Stimulated activated CD4-positive, alpha-beta T cell treated with anti-CD3 and anti-CD28 coated beads, Interleukin-4, amount 100 ng/mL, for 1 hour (primary cell): ENCODE data around the gene WDR54.
"Not testable (repeated sequence)": the region's sequence is repeated elsewhere in the genome, so short reads cannot be mapped to it uniquely, and the experiment has no call there.

Source experiments
- DNase-seq: peaks from one replicate; pipeline ENCODE4 v3.0.0-alpha.2; 2020

Gene WDR54

DNA sequence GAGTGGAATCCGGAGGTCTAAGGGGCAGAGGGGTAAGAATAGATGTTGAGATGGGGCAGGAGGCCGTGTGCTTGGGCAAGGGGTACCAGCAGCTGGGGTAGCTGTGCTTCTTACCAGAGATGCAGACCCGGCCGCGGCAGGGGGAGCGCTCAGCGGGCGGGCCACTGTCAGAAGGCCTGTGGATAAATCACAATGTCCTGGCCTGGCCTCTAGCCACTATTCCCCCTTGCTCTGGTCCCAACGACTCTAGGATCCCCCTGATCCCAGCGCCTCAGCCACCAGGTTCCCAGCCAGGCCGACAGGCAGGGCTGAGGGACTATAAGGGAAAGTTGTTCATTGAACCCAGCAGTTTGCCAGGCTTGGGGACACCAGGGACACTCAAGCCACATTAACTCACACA is 9.0 kb downstream of the WDR54 start:
- DNase-seq, result no peak

DNA sequence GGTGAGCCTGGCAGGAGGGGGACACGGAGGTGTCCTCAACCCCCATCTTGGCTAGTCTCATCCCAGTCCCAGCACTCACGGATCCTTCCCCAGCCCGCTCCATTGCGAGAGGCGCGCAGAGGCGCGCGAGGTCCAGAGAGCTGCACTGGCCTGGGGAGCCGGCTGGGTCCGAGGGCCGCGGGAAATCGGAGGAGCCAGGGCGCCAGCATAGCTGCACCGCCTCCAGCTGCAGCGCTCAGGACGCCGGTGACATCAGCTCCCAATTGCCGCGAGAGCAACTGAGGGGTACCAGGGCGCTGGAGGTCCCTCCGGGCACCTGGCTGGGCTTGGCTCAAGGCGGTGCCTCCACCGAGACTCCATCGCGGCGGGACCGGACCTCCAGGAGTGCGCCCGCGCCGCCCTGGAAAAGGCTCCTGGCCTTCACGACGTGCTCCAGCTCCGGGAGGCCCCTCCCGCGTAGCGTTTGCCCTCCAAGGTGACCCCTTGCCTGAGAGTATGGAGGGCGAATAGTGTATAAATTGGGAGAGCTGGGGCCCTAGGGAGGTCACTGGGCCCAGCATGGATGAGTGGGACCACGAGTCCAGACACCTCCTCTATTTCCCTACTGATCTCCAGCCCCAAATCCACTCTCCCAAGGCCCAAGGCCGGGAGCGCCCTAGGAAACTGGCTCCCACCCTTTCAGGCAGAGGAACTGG is 14.7 kb downstream of the WDR54 start:
- no peak for DNase-seq

DNA sequence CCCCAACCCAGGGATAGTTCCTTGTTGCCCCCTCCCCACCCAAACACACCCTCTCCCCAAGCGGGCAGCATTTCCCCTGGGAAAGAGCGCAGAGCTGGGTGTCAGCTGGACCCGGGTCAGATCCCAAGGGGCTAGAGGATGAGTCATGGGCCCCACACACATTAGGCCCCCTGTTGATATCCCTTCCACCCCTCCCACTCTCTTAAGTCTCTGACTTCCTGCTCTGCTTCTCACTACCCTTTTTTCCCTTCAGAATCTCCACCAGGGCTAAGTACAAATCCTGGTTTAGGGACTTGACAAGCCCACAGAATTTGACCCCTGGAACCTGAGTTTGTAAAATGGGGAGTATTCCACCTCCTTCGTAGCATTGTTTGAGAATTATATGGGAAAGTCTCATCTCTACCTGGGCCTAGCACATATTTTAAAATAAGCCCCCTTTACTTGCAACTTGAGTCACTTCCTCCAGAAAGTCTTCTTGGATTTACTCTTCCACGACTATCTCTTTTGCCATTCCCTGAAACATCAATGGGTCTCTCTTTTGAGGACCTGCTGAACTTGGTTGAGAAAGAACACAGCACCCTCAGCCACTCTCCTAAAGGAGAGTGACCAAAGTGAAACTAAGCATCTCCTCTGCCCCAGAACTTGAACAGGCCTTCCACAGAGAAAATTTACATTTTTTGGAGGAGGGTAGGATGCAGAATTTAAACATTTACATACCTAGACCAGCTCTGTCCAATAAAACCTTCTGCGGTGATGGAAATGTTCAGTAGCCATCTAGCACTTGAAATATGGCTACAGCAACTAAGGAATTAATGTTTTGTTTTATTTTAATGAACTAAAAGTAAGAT is 15.5 kb downstream of the WDR54 start:
- DNase-seq, result no peak

DNA sequence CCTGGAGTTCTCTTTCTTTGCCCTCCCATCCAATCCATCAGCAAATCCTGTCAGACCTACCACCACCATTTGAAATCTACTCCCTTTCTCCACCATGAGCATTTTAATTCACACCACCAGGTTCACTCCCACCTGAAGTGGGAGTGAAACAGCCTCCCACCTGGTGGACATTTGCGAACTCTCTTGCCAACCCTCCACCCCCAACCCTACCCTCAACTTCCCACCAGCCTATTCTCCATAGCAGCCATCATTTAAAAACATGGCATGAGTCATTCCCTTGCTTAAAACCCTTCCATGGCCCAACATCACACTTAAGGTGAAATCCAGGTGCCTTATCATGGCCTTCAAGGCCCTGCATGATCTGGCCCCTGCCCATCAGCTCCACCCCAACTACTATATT is 16.7 kb downstream of the WDR54 start:
- DNase-seq, result no peak

DNA sequence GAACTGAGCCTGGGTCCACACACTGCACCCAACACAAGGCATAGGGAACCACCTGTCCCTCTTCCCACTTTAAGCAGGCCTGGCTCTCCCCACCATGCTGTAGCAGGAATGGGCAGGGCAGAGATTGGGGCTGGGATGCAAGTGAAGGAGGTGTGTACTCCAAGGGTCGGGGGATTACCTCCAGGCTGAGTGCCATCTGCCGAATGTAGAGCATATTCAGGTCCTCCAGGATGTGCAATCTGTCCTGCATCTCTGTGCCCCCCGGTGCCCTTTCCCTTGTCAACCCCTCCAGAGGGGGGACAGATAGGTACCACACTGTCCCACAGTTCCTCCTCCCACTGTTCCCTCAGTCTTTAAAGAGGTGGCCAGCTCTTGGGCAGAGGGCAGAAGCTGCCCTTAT is 17.8 kb downstream of the WDR54 start:
- DNase-seq, result no peak

DNA sequence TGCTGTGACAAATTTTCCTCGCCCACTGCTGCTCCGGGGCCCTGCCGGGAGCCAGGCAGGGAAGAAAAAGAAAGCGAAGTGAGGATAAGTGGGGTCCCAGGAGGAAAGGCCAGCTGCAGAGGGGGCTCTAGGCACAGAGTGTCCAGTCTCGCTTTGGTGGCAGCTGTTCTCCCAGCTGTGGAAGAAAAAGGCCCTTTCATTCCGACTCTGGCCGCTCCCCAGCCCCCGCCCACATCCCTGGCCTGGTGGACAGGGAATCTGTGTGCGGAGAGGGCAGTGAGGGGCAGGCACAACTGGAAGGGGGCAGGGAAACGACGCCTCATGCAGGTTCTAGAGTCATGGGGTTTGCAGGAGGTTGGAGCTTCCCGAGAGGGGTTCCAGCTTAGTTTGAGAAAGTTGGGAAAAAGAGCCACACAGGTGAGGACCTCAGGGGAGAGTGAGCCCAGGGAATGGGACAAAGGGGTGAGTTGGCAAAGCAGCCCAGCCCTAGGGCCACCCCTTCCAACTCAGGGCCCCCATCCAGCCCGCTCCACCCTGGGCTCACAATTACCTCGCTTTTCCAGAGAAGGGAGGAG is 18.4 kb downstream of the WDR54 start:
- DNase-seq, result no peak

DNA sequence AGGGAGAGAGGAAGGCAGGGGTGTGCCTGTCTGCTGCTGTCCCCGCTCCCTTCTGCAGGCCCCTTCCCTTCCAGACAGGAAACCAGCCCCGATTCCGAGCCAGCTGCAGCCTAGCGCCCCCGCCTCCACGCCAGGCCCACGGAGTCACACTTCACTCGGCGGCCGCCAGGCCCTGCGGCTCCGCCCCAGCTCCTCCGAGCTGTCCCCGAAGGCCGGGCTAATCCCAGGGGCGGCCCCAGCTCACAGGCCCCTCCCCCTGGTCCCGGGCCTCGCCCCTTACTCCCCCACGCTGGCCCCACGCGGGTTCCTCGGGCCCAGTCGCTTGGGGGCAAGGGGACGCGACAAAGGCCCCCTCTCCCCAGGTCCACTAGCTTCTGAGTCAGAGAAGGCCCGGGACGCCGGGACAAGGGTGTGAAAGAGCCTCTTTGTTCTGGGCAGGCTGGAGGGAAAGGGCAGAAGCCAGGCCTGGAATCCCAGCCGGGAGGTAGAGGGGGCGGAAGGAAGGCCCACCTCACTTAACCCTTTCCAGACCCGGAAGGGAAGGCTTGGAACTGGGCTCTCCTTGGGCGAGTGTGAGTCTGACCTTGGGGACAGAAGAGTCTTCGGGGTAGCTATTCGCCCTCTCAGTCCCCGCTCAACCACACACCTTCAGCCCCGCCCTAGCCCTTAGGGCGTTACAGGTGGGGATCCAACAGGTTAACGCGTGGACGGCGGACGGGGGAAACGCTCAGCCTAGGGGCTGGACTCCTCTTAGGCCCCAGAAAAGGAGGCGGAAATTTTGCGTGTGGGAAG is 19.0 kb downstream of the WDR54 start:
- DNase-seq, result peak; percentile 51

DNA sequence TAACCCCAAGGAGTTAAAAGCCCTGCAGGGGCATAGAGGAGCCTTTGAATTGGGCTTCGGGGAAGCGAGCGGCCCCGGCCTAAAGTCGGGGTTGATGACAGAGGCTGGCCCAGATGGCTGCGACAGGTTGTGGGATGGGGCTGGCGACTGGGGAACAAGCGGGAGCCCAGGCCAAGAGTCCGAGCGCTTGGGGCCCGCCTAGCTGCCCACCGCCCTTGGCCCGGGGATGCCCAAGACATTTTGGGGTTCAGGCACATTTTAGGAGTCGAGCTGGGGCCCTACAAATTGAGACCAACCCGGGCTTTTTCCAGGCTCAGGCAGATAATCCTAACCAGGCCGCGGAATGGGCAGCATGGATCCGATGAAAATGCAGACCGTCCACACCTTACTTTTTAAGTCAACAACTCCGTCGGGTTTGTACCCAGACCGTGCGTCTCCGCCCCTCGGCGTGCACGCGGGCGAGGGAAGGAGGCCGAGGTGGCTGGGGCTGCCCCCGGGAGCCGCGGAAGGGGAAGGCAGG is 19.7 kb downstream of the WDR54 start:
- no peak for DNase-seq

DNA sequence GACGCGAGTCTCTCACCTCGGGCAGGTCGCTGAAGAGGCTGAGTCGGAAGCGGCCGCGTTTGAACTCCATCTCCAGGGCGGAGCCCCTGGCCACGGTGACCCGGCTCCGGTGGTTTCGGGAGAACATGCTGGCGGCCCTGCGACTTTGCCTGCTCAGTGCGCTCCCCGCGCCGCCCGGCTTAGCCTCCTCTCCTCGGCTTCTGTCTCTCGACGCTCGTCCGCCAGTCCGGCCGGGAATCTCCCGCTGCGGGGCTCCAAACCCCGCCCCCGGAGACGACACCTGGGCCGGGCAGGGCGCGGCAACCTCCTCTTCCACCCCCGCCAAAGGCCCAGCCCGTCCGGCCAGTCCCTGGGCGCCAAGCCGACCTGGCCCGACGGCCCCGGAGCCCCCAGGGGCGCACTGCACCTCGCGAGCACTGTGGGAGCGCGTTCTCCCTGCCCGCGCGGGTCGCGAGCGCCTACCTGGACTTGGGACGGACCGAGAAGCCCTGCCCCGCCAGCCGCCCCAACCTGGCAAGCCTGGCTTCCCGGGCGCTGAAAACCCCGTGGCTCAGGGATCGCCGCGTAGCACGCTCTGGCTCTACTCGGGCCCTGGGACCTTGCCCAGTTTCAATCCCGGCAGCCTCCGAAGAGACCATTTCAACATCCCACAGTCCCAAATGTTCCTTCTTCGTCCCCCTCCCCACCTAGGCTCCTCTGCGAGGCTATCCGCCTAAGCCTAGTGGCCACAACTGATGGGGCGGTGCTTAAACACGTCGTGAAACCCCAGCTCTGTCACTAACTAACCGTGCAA is 20.4 kb downstream of the WDR54 start, which contains the start of gene RTKN:
RTKN (minus strand) TSS at position 248 of the 793 bp plus-strand sequence; CDS start at position 127, 121 bp downstream.
- DNase-seq, result peak; percentile 43

DNA sequence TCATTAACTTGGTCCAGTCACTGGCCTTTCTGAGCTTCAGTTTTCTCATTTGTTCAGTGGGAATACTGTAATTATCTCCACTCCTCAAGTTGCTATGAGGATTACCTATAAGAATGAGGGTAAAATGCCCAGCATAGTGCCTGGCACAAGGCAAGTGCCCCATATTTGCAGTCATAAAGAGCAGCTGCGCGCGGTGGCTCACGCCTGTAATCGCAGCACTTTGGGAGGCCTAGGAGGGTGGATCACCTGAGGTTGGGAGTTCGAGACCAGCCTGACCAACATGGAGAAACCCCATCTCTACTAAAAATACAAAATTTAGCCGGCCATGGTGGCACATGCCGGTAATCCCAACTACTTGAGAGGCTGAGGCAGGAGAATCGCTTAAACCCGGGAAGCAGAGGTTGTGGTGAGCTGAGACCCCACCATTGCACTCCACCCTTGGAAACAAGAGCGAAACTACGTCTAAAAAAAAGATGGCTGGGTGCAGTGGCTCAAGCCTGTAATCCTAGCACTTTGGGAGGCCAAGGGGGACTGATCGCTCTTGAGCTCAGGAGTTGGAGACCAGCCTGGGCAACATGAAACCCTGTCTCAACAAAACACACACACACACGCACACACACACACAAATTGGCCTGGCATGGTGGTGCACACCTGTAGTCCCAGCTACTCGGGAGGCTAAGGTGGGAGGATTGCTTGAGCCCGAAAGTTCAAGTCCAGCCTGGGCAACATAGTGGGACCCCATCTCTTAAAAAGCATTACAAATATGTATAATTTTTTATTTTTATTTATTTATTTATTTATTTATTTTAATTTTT is 21.2 kb downstream of the WDR54 start:
- not testable (repeated sequence) for DNase-seq

DNA sequence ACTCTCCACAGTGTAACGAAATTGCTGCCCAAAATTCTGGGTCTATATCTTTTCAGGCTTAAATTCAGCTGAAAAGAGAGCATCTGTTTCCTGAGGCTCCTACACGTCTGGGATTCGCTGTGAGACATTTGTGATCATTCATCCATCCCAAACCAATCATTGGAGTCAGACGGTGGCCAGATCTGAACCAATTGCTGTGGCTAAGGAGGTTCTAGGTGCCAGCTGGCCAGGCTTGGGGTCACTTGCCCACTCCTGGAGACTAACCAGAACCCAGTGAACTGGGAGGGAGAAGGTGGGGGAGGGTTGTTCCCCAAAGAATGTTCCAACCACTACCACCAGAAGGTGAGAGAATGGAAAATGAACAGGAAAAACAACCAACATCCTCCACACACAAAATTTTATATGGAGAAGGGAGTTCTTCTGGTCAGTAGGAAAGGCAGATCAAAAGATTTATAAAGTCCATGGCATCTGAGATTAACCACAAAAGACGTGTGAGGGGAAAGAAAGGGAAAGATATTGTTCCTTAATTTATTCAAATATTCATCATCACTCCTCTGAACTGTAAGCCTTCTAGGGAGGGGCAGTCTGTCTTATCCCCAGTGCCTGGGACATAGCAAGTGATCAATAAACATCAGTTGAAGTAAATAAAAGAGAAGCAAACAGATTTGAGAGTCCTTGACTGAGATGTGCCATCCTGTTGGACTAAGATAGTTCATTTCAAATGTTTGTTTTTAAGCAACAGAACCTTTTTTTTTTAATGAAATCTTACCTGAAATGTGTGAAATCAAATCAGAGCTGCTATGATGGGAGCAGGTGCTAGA is 23.2 kb downstream of the WDR54 start:
- DNase-seq, result no peak

DNA sequence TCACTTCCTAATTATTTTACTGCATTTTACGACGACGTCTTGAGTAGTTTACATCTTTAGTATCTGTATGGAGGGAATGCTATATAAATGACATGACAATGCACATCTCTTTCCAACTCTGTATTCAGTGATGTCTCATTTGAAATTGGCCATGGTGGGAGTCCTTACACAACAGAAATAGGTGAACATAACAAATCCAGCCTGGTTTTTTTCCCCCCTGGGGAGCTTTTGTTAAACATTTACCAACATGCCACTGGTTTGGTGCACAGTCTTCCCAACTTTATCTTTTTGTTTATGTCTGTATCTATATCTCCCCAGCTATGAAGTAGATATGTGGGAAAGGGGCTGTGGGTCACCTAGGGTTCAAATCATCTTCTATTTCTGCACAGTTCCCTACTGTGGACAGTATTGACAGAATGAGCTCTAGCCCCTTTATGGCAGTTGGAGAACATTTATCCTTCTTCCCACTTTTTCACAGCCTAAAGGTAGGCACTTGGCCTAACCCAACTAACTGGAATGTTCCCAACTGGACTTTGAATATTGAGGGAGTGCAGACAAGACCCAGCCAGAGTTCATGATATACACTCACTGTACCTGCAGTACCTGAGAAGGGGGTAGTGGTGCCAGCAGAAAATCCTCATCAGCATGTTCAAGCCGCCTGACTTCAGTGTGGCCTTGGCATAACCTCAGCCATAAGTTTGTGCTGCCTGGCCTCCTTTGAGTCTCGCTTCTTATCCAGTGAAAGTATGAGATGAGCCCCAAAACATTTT is 25.9 kb downstream of the WDR54 start:
- no peak for DNase-seq

DNA sequence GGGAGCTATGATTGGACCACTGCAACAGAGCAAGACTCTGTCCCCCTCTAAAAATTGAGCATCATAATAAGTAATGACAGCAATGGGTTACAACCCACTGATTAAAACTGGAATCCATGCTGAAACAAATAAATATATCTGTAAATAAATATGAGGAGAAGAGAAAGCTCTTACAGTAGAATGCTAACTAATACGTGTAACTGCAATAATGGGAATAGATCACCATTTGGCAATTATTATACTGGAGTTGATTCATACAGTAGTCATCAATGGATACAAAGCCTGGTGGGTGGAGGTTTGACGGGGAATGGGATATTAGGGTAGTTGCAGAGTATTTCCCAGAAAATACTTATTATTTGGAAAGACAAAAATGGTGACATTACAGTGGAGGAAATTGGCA is 27.2 kb downstream of the WDR54 start:
- DNase-seq, result no peak

DNA sequence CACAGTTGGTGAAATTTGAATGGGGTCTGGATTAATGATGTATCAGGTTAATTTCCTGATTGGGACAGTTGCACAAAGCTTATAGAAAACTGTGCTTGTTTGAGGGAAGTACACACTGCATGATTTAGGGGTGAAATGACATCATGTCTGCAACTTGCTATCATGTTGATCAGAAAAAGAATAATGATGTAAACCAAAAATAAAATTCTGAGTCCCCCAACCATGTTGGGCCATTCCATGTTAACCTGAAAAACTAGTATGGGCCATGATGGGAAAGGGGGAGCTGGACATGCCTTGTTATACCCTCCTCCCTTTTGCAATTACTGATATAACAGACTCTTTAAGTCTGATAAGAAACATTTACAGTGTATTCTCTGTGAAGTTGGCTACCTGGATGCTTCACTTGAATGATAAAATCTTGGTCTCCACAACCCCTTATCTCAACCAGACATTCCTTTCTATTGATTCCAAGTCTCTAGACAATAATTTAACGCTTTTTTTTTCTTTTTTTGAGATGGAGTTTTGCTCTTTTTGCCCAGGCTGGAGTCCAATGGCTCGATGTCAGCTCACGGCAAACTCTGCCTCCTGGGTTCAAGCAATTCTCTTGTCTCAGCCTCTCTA is 29.1 kb downstream of the WDR54 start:
- no peak for DNase-seq

DNA sequence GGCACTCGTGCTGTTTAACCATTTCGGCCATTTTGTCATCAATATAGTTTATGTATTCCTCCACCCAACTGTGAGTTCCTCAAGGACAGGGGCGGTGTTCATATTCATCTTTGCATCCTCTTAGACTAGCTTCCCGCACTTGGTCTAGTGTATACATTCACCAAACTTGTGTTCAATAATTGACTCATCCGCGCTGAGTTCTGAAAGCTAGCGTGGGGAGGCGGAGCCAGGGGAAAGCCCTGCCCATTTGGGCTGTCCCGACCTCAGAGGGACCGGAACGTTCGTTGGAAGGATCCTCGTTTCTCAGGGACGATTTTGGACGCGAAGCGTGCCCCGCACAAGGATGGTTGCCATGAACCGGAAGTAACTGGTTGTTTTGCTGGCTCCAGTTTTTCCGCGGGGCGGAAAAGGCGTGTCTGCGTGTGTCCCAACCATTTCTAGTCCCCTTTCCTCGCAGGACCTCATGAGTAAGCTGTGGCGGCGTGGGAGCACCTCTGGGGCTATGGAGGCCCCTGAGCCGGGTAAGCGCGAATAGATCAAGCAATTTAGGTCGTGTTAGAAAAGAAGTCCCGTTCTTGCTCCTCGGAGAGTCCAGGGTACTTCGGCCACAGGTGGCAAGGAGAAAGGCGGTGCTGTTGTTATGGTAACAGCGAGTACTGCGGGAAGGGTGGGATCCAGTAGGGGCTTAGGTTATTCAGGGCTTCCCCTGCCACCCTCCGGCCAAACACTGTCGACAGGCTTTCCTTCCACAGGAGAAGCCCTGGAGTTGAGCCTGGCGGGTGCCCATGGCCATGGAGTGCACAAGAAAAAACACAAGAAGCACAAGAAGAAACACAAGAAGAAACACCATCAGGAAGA is 33.4 kb downstream of the WDR54 start, which contains the start of gene INO80B:
INO80B (plus strand) TSS at position 434 of the 858 bp plus-strand sequence; CDS start at position 464, 30 bp downstream.
- DNase-seq, result peak; percentile 94

DNA sequence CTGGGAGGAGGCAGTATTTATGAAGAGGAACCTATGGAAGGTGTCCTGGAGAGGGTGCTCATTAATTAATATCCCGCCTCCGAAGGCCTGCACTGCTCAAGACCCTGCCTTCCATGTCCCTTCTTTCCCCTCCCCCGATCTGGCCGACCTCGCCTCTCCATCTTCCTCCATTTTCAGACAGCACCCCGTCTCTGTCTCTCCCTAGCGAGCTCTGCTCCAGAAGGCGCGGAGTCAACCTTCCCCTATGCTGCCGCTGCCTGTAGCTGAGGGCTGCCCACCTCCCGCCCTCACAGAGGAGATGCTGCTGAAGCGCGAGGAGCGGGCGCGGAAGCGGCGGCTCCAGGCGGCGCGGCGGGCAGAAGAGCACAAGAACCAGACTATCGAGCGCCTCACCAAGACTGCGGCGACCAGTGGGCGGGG is 35.6 kb downstream of the WDR54 start:
- no peak for DNase-seq

DNA sequence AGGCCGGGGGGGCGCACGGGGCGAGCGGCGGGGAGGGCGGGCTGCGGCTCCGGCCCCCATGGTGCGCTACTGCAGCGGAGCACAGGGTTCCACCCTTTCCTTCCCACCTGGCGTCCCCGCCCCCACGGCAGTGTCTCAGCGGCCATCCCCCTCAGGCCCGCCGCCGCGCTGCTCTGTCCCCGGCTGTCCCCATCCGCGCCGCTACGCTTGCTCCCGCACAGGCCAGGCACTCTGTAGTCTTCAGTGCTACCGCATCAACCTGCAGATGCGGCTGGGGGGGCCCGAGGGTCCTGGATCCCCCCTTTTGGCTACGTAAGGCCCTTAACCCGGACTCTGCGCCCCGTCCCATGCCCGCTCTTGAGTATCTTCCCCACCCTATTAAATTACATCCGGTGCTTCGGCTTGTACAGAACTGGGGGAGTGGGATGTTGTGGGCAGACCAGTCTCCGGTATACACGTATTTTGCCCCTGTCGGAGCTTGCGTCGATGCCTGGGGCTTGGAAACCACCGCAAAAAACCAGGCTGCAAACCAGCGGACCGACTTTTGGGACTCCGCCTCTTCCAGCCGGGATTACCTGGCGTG is 36.1 kb downstream of the WDR54 start:
- DNase-seq, result peak; percentile 85
